Epithelial cell of proximal tubule (primary cell): ENCODE results near the gene DBP. TPM values are rescaled to one million over a fixed set of nuclear protein-coding genes. Genes with fewer than 3 reads are reported as not detected.

ENCODE experiments used
- DNase-seq: peaks from one replicate; pipeline ENCODE4 v3.0.0-alpha.2; 2011; ENCODE audit warnings: low read depth
- H3K4me3 ChIP-seq: 2 replicates; pipeline ENCODE4 v1.5.1; 2011; ENCODE audit warnings: low read depth, mild to moderate bottlenecking, low read length
- total RNA-seq: library from RNA; depleted of rRNA; stranded (reverse); fragments of >200 nt; gene quantifications from 2 replicates; pipeline ENCODE4 v1.2.3, GENCODE V29; 2015
- TF ChIP-seq, protein P1 (sequence below): conservative IDR thresholded peaks from 2 replicates; pipeline ENCODE4 v1.5.1; 2012; ENCODE audit warnings: low read depth, mild to moderate bottlenecking, low read length

DBP gene
- total RNA-seq, 1 donor from 2014 or later, result 5.9 TPM

DNA sequence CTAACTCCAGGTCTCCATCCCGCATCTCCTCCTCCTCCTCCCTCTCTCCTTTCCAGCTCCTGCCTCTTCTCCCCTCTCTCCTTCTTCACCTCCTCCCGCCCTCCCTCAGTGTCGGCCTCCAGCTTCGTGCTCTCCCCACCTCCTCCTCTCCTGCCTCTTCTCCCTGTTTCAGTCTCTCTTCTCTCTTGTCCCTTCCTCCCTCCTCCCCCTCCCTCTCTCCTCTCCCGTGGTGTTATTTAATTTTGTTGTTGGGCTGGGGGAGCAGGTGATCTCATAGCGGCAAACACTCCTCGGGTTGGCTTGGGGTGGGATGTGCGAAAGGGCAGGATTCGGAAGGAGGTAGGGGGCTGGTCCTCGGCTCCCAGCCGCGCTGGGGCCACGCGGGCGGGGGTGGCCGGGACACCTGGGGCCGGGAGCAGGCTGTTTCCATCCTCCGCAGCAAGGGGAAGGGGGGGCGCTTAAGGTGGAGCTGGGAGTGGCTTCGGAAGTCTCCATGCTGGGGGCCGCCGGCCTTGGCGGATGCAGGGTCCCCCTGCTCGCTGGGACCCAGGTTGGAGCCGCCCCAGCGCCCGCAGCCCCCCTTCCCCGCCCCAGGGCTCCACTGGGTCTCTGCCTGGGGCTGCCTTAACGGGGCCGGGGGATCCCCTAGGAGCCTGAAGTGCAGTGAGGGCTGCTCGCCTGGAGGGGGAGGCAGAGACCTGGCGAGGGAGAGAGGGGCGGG, 9.0 kb upstream of the DBP start, which contains the start of gene CA11:
CA11 (minus strand) TSS at position 187 of the 721 bp plus-strand sequence. CDS start 555 bp downstream, outside the sequence.
- no peak for DNase-seq
- peak within 1 kb of the TSS; percentile 75 for H3K4me3 ChIP-seq
- TF ChIP-seq, protein P1, sequence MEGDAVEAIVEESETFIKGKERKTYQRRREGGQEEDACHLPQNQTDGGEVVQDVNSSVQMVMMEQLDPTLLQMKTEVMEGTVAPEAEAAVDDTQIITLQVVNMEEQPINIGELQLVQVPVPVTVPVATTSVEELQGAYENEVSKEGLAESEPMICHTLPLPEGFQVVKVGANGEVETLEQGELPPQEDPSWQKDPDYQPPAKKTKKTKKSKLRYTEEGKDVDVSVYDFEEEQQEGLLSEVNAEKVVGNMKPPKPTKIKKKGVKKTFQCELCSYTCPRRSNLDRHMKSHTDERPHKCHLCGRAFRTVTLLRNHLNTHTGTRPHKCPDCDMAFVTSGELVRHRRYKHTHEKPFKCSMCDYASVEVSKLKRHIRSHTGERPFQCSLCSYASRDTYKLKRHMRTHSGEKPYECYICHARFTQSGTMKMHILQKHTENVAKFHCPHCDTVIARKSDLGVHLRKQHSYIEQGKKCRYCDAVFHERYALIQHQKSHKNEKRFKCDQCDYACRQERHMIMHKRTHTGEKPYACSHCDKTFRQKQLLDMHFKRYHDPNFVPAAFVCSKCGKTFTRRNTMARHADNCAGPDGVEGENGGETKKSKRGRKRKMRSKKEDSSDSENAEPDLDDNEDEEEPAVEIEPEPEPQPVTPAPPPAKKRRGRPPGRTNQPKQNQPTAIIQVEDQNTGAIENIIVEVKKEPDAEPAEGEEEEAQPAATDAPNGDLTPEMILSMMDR, result peak; percentile 72

DNA sequence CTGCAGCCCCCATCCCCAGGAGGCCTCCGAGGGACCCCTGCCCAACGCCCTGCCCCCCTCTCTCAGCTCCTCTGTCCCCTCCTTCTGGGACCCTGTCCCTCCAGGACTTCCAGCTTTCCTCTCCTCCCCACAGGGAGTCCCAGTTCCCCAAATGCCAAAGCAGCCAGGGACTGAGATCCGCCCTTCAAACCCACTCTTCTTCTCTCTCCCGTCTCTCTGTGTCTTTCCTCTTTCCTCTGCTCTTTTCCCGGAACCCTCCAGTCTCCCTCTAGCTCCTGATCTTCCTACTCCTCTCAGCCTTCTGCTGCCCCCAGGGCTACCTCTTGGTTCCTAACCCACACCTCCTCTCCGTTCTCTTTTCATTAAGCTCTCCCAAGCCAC, 8.4 kb upstream of the DBP start:
- TF ChIP-seq, protein P1, result no peak
- DNase-seq, result no peak

DNA sequence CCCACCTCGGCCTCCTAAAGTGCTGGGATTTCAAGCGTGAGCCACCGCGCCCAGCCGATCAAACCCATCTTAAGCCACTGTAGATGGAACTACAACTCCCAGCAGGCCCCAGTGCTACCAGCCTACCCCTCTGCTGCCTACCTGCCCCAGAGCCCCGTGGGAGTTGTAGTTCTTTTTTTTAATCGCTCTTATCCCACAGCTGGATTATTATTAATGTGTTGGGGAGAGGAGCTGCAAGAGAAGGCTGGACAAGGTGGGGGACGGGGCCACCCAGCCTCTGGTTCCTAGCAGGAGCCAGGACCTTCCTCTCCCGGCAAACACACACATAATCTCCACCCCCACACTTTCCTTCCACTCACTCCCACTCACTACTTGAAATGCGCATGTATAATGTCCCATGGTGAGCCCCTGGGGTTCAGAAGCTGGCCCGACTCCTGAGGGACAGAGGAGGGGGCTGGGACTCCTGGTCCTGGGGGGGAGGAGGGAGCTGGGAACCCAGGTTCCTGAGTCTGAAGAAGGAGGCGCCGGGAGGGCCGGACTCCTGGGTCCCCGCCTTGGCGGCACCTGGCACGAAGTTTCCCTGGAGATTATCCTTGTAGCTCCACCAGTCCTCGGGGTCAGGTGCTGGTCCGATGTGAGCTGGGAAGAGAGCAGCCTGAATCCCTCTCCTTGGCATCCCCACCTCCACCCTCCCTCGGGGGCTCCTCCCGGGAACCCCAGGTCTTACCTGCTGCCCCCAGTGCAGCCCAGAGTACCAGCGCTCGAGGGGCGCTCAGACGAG, 7.8 kb upstream of the DBP start:
- no peak for DNase-seq
- peak overlapping the region; percentile 75 for H3K4me3 ChIP-seq
- TF ChIP-seq, protein P1, result no peak

More for the DNA sequence above, 8.4 kb upstream of the DBP start:
- peak overlapping the region; percentile 75 for H3K4me3 ChIP-seq

DNA sequence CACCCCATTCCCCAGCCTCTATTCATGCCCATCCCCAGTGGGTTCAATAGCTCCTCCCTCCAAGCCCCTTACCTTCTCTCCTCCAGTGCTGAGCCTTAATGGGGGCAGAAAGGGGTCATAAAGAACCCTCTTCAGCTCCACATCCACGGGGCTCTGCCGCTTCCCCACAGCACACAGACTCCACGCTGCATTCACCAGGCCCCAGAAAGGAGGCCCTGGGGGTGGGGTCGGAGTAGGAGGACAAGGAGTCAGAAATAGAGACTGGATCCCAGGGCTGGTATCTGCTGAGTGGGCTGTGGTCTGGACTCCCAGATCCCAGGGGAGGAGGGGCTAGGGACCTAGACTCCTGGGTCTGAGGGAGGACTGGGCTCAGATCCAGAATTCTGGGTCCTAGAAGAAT, 7.2 kb upstream of the DBP start:
- no peak for DNase-seq
- TF ChIP-seq, protein P1, result no peak
- peak overlapping the region; percentile 75 for H3K4me3 ChIP-seq

DNA sequence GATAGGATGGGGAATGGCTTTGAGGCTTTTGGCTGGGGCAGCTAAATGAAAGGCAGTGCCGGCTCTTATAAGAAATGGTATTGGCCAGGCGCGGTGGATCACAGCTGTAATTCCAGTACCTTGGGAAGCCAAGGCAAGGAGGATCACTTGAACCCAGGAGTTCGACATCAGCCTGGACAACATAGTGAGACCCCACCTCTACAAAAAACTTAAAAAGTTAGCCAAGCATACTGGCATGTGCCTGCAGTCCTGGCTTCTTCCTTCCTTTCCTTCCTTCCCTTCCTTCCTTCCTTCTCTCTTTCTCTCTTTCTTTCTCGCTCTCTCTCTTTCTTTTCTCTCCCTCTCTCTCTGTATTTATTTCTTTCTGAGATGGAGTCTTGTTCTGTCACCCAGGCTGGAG, 5.7 kb upstream of the DBP start:
- DNase-seq, result no peak
- H3K4me3 ChIP-seq, result no peak overlapping the region
- TF ChIP-seq, protein P1, result no peak

DNA sequence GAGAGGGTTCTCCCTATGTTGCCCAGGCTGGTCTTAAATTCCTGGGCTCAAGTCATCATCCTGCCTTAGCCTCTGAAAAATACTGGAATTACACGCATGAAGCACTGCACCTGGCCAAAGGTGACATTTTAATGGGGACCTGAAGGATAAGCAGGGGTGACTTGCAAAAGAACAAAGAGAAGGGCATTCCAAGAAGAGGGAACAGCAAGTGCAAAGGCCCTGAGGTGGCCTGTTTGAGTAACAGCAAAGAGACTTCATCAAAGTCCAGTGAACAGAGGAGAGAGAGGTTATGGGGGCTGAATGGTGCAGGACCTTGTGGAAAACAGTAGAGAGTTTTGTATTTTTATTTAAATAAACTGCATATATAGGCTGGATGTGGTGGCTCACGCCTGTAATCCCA, 4.7 kb upstream of the DBP start:
- H3K4me3 ChIP-seq, result no peak overlapping the region
- no peak for DNase-seq
- TF ChIP-seq, protein P1, result no peak
